ENCODE results near the gene ZNF254.
A peak's percentile ranks its signal among the peaks of the same experiment; 100 is the strongest.
"Not testable (repeated sequence)": the region's sequence is repeated elsewhere in the genome, so short reads cannot be mapped to it uniquely, and the experiment has no call there.

The ZNF254 gene

GRCh38 chr19:24086974-24087595 lies at the start of gene ZNF254:
Gene ZNF254 (plus strand): TSS chr19:24087187. CDS start chr19:24087308, 121 bp downstream.
- DNase-seq (ENCODE audit: low spot score) (peak; percentile 89), FAIRE-seq (peak; percentile 91)

- FAIRE-seq (no peak), DNase-seq (ENCODE audit: low spot score) (no peak)
These were observed 46.4 kb upstream of the ZNF254 start for GRCh38 chr19:24040621-24041020.

- not testable (repeated sequence) for DNase-seq (ENCODE audit: low spot score); FAIRE-seq
These were observed 45.7 kb upstream of the ZNF254 start for GRCh38 chr19:24041326-24041725.

- FAIRE-seq = no peak
These were observed 40.4 kb upstream of the ZNF254 start for GRCh38 chr19:24046550-24046949.

GRCh38 chr19:24048261-24048660 lies 38.7 kb upstream of the ZNF254 start:
- no peak for DNase-seq (ENCODE audit: low spot score)
- FAIRE-seq = no peak

More at GRCh38 chr19:24046550-24046949, 40.4 kb upstream of the ZNF254 start:
- DNase-seq (ENCODE audit: low spot score) = no peak

GRCh38 chr19:24049537-24049936 lies 37.5 kb upstream of the ZNF254 start:
- FAIRE-seq (no peak), DNase-seq (ENCODE audit: low spot score) (no peak)

GRCh38 chr19:24051516-24051915 lies 35.5 kb upstream of the ZNF254 start:
- DNase-seq (ENCODE audit: low spot score) (no peak), FAIRE-seq (no peak)

- DNase-seq (ENCODE audit: low spot score) = no peak
- no peak for FAIRE-seq
These were observed 34.2 kb upstream of the ZNF254 start for GRCh38 chr19:24052811-24053210.

- DNase-seq (ENCODE audit: low spot score) = no peak
- no peak for FAIRE-seq
These were observed 33.4 kb upstream of the ZNF254 start for GRCh38 chr19:24053601-24054000.

- DNase-seq (ENCODE audit: low spot score) = peak; percentile 84
These were observed 32.7 kb upstream of the ZNF254 start for GRCh38 chr19:24054044-24054935.

GRCh38 chr19:24055548-24055947 lies 31.4 kb upstream of the ZNF254 start:
- no peak for DNase-seq (ENCODE audit: low spot score)
- FAIRE-seq = no peak

More at GRCh38 chr19:24054044-24054935, 32.7 kb upstream of the ZNF254 start:
- FAIRE-seq = no peak

- FAIRE-seq = no peak
- no peak for DNase-seq (ENCODE audit: low spot score)
These were observed 29.8 kb upstream of the ZNF254 start for GRCh38 chr19:24057144-24057543.

GRCh38 chr19:24059563-24060295 lies 27.3 kb upstream of the ZNF254 start:
- no peak for DNase-seq (ENCODE audit: low spot score)
- no peak for FAIRE-seq

GRCh38 chr19:24060687-24061356 lies 26.2 kb upstream of the ZNF254 start:
- FAIRE-seq (no peak), DNase-seq (ENCODE audit: low spot score) (no peak)

- FAIRE-seq = no peak
- DNase-seq (ENCODE audit: low spot score) = peak; percentile 5
These were observed 24.8 kb upstream of the ZNF254 start for GRCh38 chr19:24062190-24062589.

GRCh38 chr19:24063295-24063694 lies 23.7 kb upstream of the ZNF254 start:
- FAIRE-seq = no peak
- no peak for DNase-seq (ENCODE audit: low spot score)

GRCh38 chr19:24064175-24064574 lies 22.8 kb upstream of the ZNF254 start:
- FAIRE-seq (no peak), DNase-seq (ENCODE audit: low spot score) (no peak)

GRCh38 chr19:24065243-24065642 lies 21.7 kb upstream of the ZNF254 start:
- FAIRE-seq = no peak
- DNase-seq (ENCODE audit: low spot score) = no peak

- DNase-seq (ENCODE audit: low spot score) (no peak), FAIRE-seq (no peak)
These were observed 21.0 kb upstream of the ZNF254 start for GRCh38 chr19:24065865-24066604.

- FAIRE-seq = no peak
- DNase-seq (ENCODE audit: low spot score) = no peak
These were observed 16.9 kb upstream of the ZNF254 start for GRCh38 chr19:24069905-24070657.
